Naive B cell (primary cell): ENCODE data around the gene CCDC17. TPM values are rescaled to one million over a fixed set of nuclear protein-coding genes. Genes with fewer than 3 reads are reported as not detected.

Source experiments
- ATAC-seq, 2 donors: fragments of 150-1000 bp; cut with Tn5 transposase; 2 replicates each; pipeline ENCODE4 v1.10.0; 2021; ENCODE audit warnings: low read depth in 2 of 2, mild to moderate bottlenecking in 2 of 2, moderate library complexity in 2 of 2
- DNase-seq: peaks from one replicate; pipeline ENCODE4 v3.0.0; 2022
- H3K27ac Mint-ChIP-seq, 6 donors: one replicate each; pipeline ENCODE4 v1.8.0; 2020 to 2022; ENCODE audit warnings: mild to moderate bottlenecking in 6 of 6, mixed read lengths in 6 of 6, moderate library complexity in 5 of 6, inconsistent platforms in 2 of 6
- H3K27me3 Mint-ChIP-seq, 3 donors: one replicate each; pipeline ENCODE4 v1.8.0; 2021 to 2022; ENCODE audit warnings: mixed read lengths in 3 of 3, mild to moderate bottlenecking in 1 of 3
- H3K36me3 Mint-ChIP-seq, 2 donors: one replicate each; pipeline ENCODE4 v1.8.0; 2020 to 2022; ENCODE audit warnings: mixed read lengths in 2 of 2, inconsistent platforms in 1 of 2, mild to moderate bottlenecking in 1 of 2
- H3K4me1 Mint-ChIP-seq, 3 donors: one replicate each; pipeline ENCODE4 v1.8.0; 2020 to 2022; ENCODE audit warnings: mixed read lengths in 3 of 3, inconsistent platforms in 1 of 3, mild to moderate bottlenecking in 1 of 3, moderate library complexity in 1 of 3
- H3K4me3 Mint-ChIP-seq, 8 donors: one replicate each; pipeline ENCODE4 v1.8.0; 2020 to 2022; ENCODE audit warnings: mild to moderate bottlenecking in 8 of 8, mixed read lengths in 8 of 8, moderate library complexity in 8 of 8, inconsistent platforms in 2 of 8
- H3K9me3 Mint-ChIP-seq, 7 donors: one replicate each; pipeline ENCODE4 v1.8.0; 2020 to 2022; ENCODE audit warnings: mixed read lengths in 7 of 7, mild to moderate bottlenecking in 5 of 7, inconsistent platforms in 2 of 7, moderate library complexity in 1 of 7
- polyA plus RNA-seq, 6 donors: library from polyadenylated mRNA; unstranded; fragments of 300-500 nt; fragmentation: Illumina TruSeq; gene quantifications; one replicate each; pipeline ENCODE4 v1.2.3, GENCODE V29; 2021; ENCODE audit warnings: low read depth in 6 of 6

The CCDC17 gene
- under 1 TPM in 3 of 6 donors, not detected in 3; 0.08 to 0.57 (median 0.11) TPM for polyA plus RNA-seq

DNA sequence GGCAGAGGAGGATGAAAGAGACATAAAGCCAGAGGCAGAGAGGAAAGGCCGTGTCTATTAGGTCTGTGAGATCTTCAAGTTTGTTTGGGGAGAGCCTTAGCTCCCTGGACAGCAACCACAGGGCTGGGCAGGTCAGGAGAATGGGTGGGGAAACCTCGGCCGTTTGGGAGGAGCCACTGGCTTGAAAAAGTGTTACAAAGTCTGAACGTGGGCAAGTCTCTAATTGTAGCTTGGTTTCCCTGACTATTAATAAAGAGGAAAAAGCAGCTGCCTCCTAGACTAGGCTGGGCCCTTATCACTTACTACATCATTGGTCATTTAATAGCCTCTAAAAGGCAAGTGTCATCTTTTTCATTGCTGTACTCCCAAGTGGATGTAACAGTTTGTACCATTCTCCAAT, at the start of gene CCDC17:
CCDC17 (minus strand) TSS at position 83 of the 400 bp plus-strand sequence. CDS start 145 bp downstream, outside the sequence.
- ATAC-seq = no peak
- Mint-ChIP-seq H3K27ac (peak within 1 kb of the TSS in 4 of 6 donors; percentile 60 to 77 (median 68)), H3K9me3 (no peaks in the 10 kb centered on the region), H3K36me3 (peaks cover 6% of the 10 kb centered on the region in 2 donors), H3K4me3 (no peak within 1 kb of the TSS), H3K4me1 (peaks cover 0 to 2% (median 0%) of the 10 kb centered on the region in 3 donors), H3K27me3 (no peaks in the 10 kb centered on the region)
- DNase-seq = no peak

DNA sequence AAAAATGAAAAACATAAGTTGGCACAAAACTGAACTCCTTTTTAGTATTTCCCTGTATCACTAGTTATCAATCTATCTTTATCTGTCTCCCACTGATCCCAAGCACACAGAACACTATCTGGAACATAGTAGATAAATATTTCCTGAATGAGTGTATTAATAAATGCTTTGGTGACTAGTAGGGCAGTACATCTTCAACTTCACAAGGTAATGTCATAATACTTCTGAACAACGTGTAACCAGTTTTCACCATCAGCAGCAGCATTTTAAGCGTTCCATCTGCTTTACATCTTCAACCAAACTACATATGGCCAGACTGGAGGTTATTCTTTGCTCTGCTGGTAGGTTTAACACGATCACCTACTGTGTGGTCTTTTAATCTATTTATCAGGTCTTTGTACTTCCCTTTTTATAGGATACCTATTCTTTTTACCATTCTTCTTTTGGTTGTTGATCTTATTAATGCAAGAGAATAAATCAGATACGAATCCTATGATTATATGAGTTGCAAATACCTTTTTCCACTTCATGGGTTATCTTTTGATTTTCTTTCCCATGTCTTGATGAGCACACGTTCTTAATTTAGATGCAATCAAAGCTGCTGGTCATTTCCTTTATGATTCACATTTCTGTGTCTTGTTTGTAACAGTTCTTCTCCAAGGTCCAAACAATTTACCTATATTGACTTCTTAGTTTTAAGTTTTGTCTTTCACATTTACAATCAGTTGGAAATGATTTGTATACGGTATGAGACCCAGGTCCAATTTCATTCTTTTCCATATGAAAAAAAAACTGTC, 46.2 kb upstream of the CCDC17 start:
- H3K27ac Mint-ChIP-seq = peak overlapping the region in 1 of 6 donors; percentile 10
- H3K4me1 Mint-ChIP-seq = peaks cover 50 to 64% (median 51%) of the 10 kb centered on the region in 3 donors
- peaks cover 7 to 14% of the 10 kb centered on the region in 2 donors for H3K36me3 Mint-ChIP-seq
- no peak overlapping the region for H3K4me3 Mint-ChIP-seq
- H3K9me3 Mint-ChIP-seq = no peaks in the 10 kb centered on the region
- DNase-seq = no peak
- no peaks in the 10 kb centered on the region for H3K27me3 Mint-ChIP-seq
- ATAC-seq = no peak

DNA sequence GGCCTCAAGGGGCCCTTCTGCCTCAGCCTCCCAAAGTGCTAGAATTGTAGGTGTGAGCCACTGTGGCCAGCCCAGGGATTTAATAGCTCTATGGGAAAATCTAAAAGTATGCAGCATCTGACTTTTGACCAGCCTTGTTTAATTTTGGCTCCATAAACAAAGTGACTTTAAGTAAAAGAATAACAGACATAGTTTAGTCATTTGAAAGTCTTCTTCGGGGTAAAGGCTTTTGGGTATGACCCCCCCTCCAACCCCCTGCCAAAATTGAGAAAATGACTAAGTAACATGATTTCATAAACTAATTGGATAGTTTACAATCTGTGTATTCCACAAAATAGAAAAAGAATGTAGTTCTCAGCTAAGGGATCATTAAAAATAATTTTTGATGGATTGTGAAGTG, 45.5 kb upstream of the CCDC17 start:
- peaks cover under 1 to 8% of the 10 kb centered on the region in 2 donors for H3K36me3 Mint-ChIP-seq
- ATAC-seq = no peak
- H3K4me1 Mint-ChIP-seq = peaks cover 46 to 58% (median 52%) of the 10 kb centered on the region in 3 donors
- no peak for DNase-seq
- H3K27me3 Mint-ChIP-seq = no peaks in the 10 kb centered on the region
- H3K27ac Mint-ChIP-seq = peak overlapping the region in 3 of 6 donors; percentile 29 to 69 (median 36)
- H3K9me3 Mint-ChIP-seq = no peaks in the 10 kb centered on the region
- no peak overlapping the region for H3K4me3 Mint-ChIP-seq

DNA sequence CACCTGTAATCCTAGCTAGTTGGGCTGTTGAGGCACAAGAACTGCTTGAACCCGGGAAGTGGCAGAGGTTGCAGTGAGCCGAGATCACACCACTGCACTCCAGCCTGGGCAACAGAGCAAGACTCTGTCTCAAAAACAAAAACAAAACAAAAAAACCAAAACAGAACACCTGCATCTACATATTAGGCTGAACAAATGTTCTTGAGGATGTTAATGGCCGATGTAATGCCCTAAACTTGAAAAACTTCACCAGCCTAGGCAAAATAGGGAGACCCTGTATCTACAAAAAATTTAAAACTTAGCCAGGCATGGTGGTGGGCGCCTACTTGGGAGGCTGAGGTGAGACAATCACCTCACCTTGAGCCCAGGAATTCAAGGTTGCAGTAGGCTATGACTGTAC, 44.7 kb upstream of the CCDC17 start:
- H3K36me3 Mint-ChIP-seq = peaks cover 0 to 6% of the 10 kb centered on the region in 2 donors

DNA sequence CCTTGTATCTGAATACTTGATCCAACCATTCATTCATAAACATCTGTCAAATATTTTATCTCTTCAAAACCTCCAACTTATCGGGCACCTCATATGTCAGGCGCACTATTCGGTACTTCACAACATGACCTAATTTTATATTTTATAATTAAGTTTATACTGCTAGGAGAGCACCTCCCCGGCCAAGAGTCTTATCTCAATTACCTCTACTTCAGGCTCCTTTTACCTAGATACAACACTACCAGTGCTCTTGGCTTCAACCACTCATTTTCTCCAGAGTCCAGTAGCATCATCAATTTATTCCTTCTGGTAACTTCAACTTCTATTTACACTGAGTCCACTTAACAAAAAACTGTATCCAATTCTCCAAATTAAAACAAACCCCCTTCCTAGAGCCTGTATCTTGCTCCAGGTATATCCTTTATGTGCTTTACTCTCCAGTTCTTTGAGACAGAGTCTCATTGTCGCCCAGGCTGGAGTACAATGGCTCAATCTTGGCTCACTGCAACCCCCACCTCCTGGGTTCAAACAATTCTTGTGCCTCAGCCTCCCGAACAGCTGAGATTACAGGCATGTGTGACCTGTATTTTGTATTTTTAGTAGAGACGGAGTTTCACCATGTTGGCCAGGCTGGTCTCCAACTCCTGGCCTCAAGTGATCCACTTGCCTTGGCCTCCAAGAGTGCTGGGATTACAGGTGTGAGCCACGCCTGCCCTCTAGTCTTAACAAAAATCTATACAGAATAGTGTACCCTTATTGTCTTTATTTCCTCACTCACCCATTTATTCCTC, 43.7 kb upstream of the CCDC17 start:
- peaks cover 40 to 50% (median 47%) of the 10 kb centered on the region in 3 donors for H3K4me1 Mint-ChIP-seq
- H3K27me3 Mint-ChIP-seq = no peaks in the 10 kb centered on the region
- no peaks in the 10 kb centered on the region for H3K36me3 Mint-ChIP-seq
- H3K27ac Mint-ChIP-seq = peak overlapping the region in 2 of 6 donors; percentile 34 to 39
- H3K4me3 Mint-ChIP-seq = no peak overlapping the region
- ATAC-seq (no peak), DNase-seq (no peak)
- H3K9me3 Mint-ChIP-seq = no peaks in the 10 kb centered on the region

More for the DNA sequence above, 44.7 kb upstream of the CCDC17 start:
- peaks cover 45 to 54% (median 47%) of the 10 kb centered on the region in 3 donors for H3K4me1 Mint-ChIP-seq
- H3K27me3 Mint-ChIP-seq = no peaks in the 10 kb centered on the region
- no peak overlapping the region for H3K27ac Mint-ChIP-seq
- H3K9me3 Mint-ChIP-seq = no peaks in the 10 kb centered on the region
- H3K4me3 Mint-ChIP-seq = no peak overlapping the region
- ATAC-seq (no peak), DNase-seq (no peak)

- Mint-ChIP-seq H3K9me3 (no peaks in the 10 kb centered on the region), H3K4me3 (no peak overlapping the region), H3K4me1 (peaks cover 38 to 47% (median 41%) of the 10 kb centered on the region in 3 donors), H3K36me3 (no peaks in the 10 kb centered on the region), H3K27ac (peak overlapping the region in 1 of 6 donors; percentile 39), H3K27me3 (no peaks in the 10 kb centered on the region)
- DNase-seq = no peak
- no peak for ATAC-seq
Observed at GRCh38 chr1:45666836-45667235, 43.0 kb upstream of the CCDC17 start.

DNA sequence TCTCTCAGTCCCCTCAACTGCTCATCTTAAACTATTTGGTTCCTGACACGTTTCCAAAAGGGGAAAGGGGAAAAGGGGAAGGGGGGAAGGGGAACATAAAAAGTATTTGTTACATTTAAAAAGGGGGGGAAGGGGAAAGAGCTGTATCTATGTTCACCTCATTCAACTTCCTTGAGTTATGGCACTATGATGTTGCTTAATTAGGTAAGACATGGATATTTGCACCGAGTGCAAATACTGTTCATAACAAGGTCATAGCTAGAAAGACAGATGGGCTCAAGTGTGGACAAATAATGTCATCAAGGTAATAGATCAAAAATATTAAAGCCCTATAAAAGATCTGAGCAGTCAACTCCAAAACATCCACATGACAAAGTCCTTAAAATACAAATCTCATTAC, 36.5 kb upstream of the CCDC17 start:
- H3K4me1 Mint-ChIP-seq = peaks cover 8 to 19% (median 13%) of the 10 kb centered on the region in 3 donors
- DNase-seq (no peak), ATAC-seq (no peak)
- no peaks in the 10 kb centered on the region for H3K9me3 Mint-ChIP-seq
- H3K4me3 Mint-ChIP-seq = no peak overlapping the region
- no peak overlapping the region for H3K27ac Mint-ChIP-seq
- peaks cover 0 to 20% of the 10 kb centered on the region in 2 donors for H3K36me3 Mint-ChIP-seq
- H3K27me3 Mint-ChIP-seq = no peaks in the 10 kb centered on the region

- peaks cover 4 to 19% (median 9%) of the 10 kb centered on the region in 3 donors for H3K4me1 Mint-ChIP-seq
- H3K27me3 Mint-ChIP-seq = no peaks in the 10 kb centered on the region
- DNase-seq (no peak), ATAC-seq (no peak)
- no peaks in the 10 kb centered on the region for H3K9me3 Mint-ChIP-seq
- H3K27ac Mint-ChIP-seq = no peak overlapping the region
- no peak overlapping the region for H3K4me3 Mint-ChIP-seq
- peaks cover 0 to 28% of the 10 kb centered on the region in 2 donors for H3K36me3 Mint-ChIP-seq
Observed at GRCh38 chr1:45659222-45659621, 35.4 kb upstream of the CCDC17 start.

DNA sequence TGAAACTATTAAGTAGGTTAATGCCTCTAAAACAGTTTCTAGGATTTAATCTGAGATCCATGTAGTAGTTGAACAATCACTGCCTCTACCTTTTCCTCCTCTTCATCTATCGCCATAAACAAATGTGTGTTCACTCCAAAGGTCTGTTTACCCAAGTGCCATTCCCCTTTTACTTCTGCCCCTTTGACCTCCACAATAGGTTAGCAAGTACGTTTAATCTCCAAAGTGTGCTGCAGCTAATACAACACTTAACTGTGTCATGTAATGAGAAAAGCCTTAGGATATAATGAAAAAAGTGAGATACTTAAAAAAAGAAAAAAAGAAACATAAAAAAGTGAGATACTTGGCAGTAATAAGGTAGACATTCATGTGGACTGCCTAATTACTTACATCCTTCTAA, 34.3 kb upstream of the CCDC17 start:
- H3K4me1 Mint-ChIP-seq = peaks cover 0 to 14% (median 6%) of the 10 kb centered on the region in 3 donors
- peak overlapping the region in 1 of 6 donors; percentile 51 for H3K27ac Mint-ChIP-seq
- no peak overlapping the region for H3K4me3 Mint-ChIP-seq
- DNase-seq = no peak
- ATAC-seq = no peak
- H3K27me3 Mint-ChIP-seq = no peaks in the 10 kb centered on the region
- H3K36me3 Mint-ChIP-seq = peaks cover 0 to 29% of the 10 kb centered on the region in 2 donors
- H3K9me3 Mint-ChIP-seq = no peaks in the 10 kb centered on the region

GRCh38 chr1:45656573-45657226, 32.8 kb upstream of the CCDC17 start:
- H3K27me3 Mint-ChIP-seq = no peaks in the 10 kb centered on the region
- H3K9me3 Mint-ChIP-seq = no peaks in the 10 kb centered on the region
- H3K4me1 Mint-ChIP-seq = peaks cover 0 to 11% (median 0%) of the 10 kb centered on the region in 3 donors
- H3K27ac Mint-ChIP-seq = peak overlapping the region in 2 of 6 donors; percentile 18 to 41
- ATAC-seq (no peak), DNase-seq (no peak)
- H3K36me3 Mint-ChIP-seq = peaks cover 0 to 29% of the 10 kb centered on the region in 2 donors
- H3K4me3 Mint-ChIP-seq = no peak overlapping the region

DNA sequence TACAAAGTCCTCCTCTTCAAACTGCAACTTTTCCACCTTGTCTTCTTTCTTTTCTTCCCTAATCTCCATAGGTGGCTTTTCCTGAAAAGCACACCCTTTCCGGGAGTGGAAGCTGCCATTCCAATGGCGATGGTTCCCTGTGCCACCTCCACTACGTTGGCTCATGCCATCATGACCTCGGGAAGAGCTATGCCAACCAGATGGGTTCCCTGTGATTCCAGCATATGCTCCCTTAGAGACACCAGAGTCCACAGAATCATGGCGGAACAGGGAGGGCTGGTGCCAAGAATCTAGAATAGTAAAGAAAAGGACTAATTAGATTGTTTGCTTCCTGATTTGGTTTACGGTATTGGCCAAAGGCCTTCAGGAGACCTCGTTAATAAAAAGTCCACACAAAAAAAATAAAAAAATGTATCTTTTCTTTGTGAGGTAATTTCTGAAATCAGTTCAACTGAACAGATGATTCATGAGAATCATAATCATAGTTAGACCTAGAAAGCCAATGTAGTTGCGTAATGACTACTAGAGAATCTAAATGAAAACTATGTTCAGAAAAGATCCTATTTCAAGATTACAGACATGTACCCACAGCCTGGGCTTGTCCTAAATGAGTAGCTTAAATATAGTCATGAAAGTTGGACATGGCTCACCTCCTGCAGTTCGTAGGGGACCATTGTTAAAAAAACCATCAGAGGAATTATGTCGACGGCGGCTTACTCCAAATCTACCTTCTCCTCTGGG, 30.9 kb upstream of the CCDC17 start:
- no peak for DNase-seq
- Mint-ChIP-seq H3K4me1 (peaks cover 0 to 7% (median 3%) of the 10 kb centered on the region in 3 donors), H3K4me3 (no peak overlapping the region), H3K9me3 (no peaks in the 10 kb centered on the region), H3K36me3 (peaks cover 0 to 24% of the 10 kb centered on the region in 2 donors), H3K27ac (peak overlapping the region in 1 of 6 donors; percentile 44), H3K27me3 (no peaks in the 10 kb centered on the region)
- ATAC-seq = no peak

GRCh38 chr1:45647248-45648021, 23.6 kb upstream of the CCDC17 start:
- Mint-ChIP-seq H3K36me3 (peaks cover 6 to 8% of the 10 kb centered on the region in 2 donors), H3K9me3 (no peaks in the 10 kb centered on the region), H3K27ac (peak overlapping the region in 4 of 6 donors; percentile 11 to 80 (median 76)), H3K4me3 (peak overlapping the region in 1 of 8 donors; percentile 55), H3K27me3 (no peaks in the 10 kb centered on the region), H3K4me1 (peaks cover 27 to 40% (median 35%) of the 10 kb centered on the region in 3 donors)
- DNase-seq (no peak), ATAC-seq (peak in 1 of 2 donors; percentile 30)
